K562 (cell line): ENCODE results near the gene GRWD1. TPM values are rescaled to one million over a fixed set of nuclear protein-coding genes. Genes with fewer than 3 reads are reported as not detected.

Source experiments
- ATAC-seq: fragments of 200-7000 bp; cut with Tn5 transposase; 3 replicates; pipeline ENCODE4 v1.9.1; 2020; ENCODE audit warnings: moderate library complexity
- BruUV-seq: library from RNA; stranded (reverse); fragments of 400-500 nt; replicated peaks from 2 replicates; lab custom pipeline; 2021; lab: Mats Ljungman, UMichigan
- CTCF ChIA-PET: fragments of 300-600 bp; formaldehyde crosslinking; extraction: SDS; loops from one replicate; lab custom pipeline; 2021; ENCODE audit warnings: low intra/inter-chr PET ratio; lab: Yijun Ruan, JAX
- POLR2A ChIA-PET: fragments of 300-600, 350-650 bp; sonication (Branson Sonifier 250); formaldehyde crosslinking; extraction: SDS; loops from one replicate; lab custom pipeline; 2021; ENCODE audit warnings: antibody characterized with exemption, inconsistent platforms; lab: Yijun Ruan, JAX
- DNase-seq, 4 experiments: peaks; one replicate each; pipeline versions ENCODE4 v3.0.0 to v3.0.0-alpha.2; 2011 to 2018; ENCODE audit warnings: low spot score in 3 of 4, mixed read lengths in 3 of 4; ENCODE audit errors: extremely low read depth in 1 of 4
- FAIRE-seq: peaks from 2 replicates; lab custom pipeline; 2011; peaks lifted over from hg19 to GRCh38; lab: Jason Lieb, UNC
- H2AFZ ChIP-seq: 2 replicates; pipeline ENCODE4 v1.6.0; 2011; ENCODE audit warnings: low read depth, low read length, control low read depth, inconsistent platforms
- H3K27ac ChIP-seq: fragments of 200-600 bp; 3 replicates; pipeline ENCODE4 v1.8.0; 2011; ENCODE audit warnings: low read depth, mild to moderate bottlenecking, control low read depth, inconsistent platforms, low read length, moderate library complexity, mixed read lengths; ENCODE audit errors: extremely low read depth
- H3K27me3 ChIP-seq, 2 experiments: fragments of 300-600 bp in 1 of 2; 2 replicates in 1 of 2; 3 replicates in 1 of 2; pipeline versions ENCODE4 v1.6.0 to v1.8.0; 2011; ENCODE audit warnings: inconsistent platforms in 2 of 2, low read length in 2 of 2, mild to moderate bottlenecking in 1 of 2, mixed read lengths in 1 of 2, moderate library complexity in 1 of 2; ENCODE audit not compliant: control insufficient read depth in 2 of 2, insufficient read depth in 2 of 2
- H3K36me3 ChIP-seq: fragments of 300-600 bp; 3 replicates; pipeline ENCODE4 v1.8.0; 2011; ENCODE audit warnings: mild to moderate bottlenecking, low read length, inconsistent platforms; ENCODE audit not compliant: control insufficient read depth, insufficient read depth
- H3K4me1 ChIP-seq, 2 experiments: fragments of 200-600 bp in 1 of 2; replicated peaks in 1 of 2; 2 replicates in 1 of 2; 3 replicates in 1 of 2; pipeline versions ENCODE4 v1.5.1 to v1.8.0; 2011; ENCODE audit warnings: inconsistent platforms in 2 of 2, low read length in 2 of 2, mild to moderate bottlenecking in 1 of 2, mixed read lengths in 1 of 2, moderate library complexity in 1 of 2; ENCODE audit not compliant: control insufficient read depth in 2 of 2, insufficient read depth in 2 of 2
- H3K4me2 ChIP-seq: 2 replicates; pipeline ENCODE4 v1.6.1; 2011; ENCODE audit warnings: low read length, control low read depth, inconsistent platforms, mixed read lengths; ENCODE audit not compliant: insufficient read depth
- H3K4me3 ChIP-seq: fragments of 200-600 bp; sonication (generic), shearing (Covaris generic); 2 replicates; pipeline ENCODE4 v1.5.1; 2016; ENCODE audit warnings: control low read depth, inconsistent platforms
- H3K79me2 ChIP-seq: fragments of 200-600 bp; 3 replicates; pipeline ENCODE4 v1.8.0; 2011; ENCODE audit warnings: low read length, inconsistent platforms; ENCODE audit not compliant: control insufficient read depth, insufficient read depth
- H3K9ac ChIP-seq, 2 experiments: 2 replicates each; pipeline versions ENCODE4 v1.6.0 to v1.6.1; 2011; ENCODE audit warnings: low read depth in 2 of 2, low read length in 2 of 2, control low read depth in 1 of 2, inconsistent platforms in 1 of 2, mild to moderate bottlenecking in 1 of 2, mixed read lengths in 1 of 2; ENCODE audit not compliant: insufficient read depth in 1 of 2
- H3K9me1 ChIP-seq: one replicate; pipeline ENCODE4 v1.6.0; 2011; ENCODE audit warnings: inconsistent platforms, mild to moderate bottlenecking, low read length, moderate library complexity; ENCODE audit not compliant: control insufficient read depth, insufficient read depth
- H3K9me3 ChIP-seq: replicated peaks from 2 replicates; pipeline ENCODE4 v1.5.1; 2011; ENCODE audit warnings: low read depth, low read length, inconsistent platforms; ENCODE audit not compliant: control insufficient read depth, insufficient read depth
- H4K20me1 ChIP-seq: replicated peaks from 2 replicates; pipeline ENCODE4 v1.6.1; 2011; ENCODE audit warnings: low read length, inconsistent platforms, mixed read lengths; ENCODE audit not compliant: control insufficient read depth, insufficient read depth
- HNRNPLL ChIP-seq: fragments of 200-400 bp; formaldehyde crosslinking; IDR thresholded peaks from 2 replicates; pipeline ENCODE4 v1.6.1; 2017; ENCODE audit warnings: low read length, low read depth, mild to moderate bottlenecking; ENCODE audit not compliant: poor library complexity, severe bottlenecking
- NUFIP1 ChIP-seq: fragments of 450-650 bp; IDR thresholded peaks from 2 replicates; pipeline ENCODE4 v1.6.1; 2018; ENCODE audit not compliant: partially characterized antibody
- SP1 ChIP-seq: sonication (generic); formaldehyde crosslinking; IDR thresholded peaks from 2 replicates; pipeline ENCODE4 v1.8.1; 2022; ENCODE audit warnings: mild to moderate bottlenecking, missing genetic modification reagents
- WGBS: fragments of 100-300 bp; shearing (Covaris generic); methylation state at CpG from one replicate; pipeline ENCODE4 v1.1.6; 2016; ENCODE audit warnings: low coverage, mixed read lengths; ENCODE audit not compliant: insufficient coverage; ENCODE audit errors: missing lambda C conversion rate; 5-methylcytosine and 5-hydroxymethylcytosine counted together
- in situ Hi-C: fragments of 300-500 bp; cut with MboI; formaldehyde crosslinking; loops from 4 replicates; pipeline ENCODE4 v1.15.0; 2018; ENCODE audit warnings: inconsistent platforms, mixed read lengths
- intact Hi-C: fragments of 100-400 bp; cut with micrococcal nuclease; formaldehyde crosslinking; loops from 2 replicates; pipeline ENCODE4 v1.14.2; 2022
- polyA plus RNA-seq, 8 experiments: library from polyadenylated mRNA; depleted of rRNA in 4 of 8; stranded (reverse) in 5 of 8; unstranded in 3 of 8; fragments of >200 nt; fragmentation: Nextera tagmentation in 2 of 8; fragmentation: Illumina TruSeq in 1 of 8; extraction: Ambion mirVana in 2 of 8; extraction: Trizol in 1 of 8; gene quantifications; 2 replicates each; pipeline versions ENCODE4 v1.2.1 to v1.2.3, GENCODE V29; 2011 to 2014; ENCODE audit warnings: inconsistent platforms in 1 of 8, missing spikeins in 1 of 8
- total RNA-seq, 7 experiments: library from RNA; depleted of rRNA in 6 of 7; stranded (reverse); fragments of >200 nt in 6 of 7; fragmentation: Illumina TruSeq in 2 of 7; extraction: Trizol in 2 of 7; gene quantifications; 2 replicates each; pipeline versions ENCODE4 v1.2.1 to v1.2.3, GENCODE V29; 2011 to 2021; ENCODE audit warnings: low replicate concordance in 1 of 7
- TF ChIP-seq, protein P1 (sequence below): sonication (generic); formaldehyde crosslinking; IDR thresholded peaks from 2 replicates; pipeline ENCODE4 v1.9.0; 2022; ENCODE audit warnings: mild to moderate bottlenecking, missing genetic modification reagents

The GRWD1 gene
- total and polyA plus RNA-seq, 9 of the 15 experiments (the other 6 are each of a cell fraction or from before 2014, with no cell fraction given) = 1.5 to 87.2 (median 24.5) TPM

DNA sequence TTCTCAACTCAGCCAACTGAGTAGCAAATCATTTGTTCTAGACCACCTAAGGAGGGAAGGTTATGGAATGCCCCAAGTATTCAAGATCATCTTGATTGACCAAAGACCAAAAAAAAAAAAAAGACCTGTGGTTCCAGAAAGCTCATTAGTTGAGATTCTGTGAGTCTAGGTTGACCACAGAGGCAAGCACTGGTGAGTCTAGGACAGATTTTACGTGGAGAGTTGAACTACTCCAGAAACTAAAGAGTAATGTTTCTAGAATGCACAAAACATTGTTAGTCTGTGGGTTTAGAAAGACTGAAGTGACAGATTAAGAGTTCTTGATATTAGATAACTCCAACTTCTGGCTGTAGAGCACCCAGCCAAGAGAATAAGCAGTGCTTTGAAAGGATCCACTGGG is 19.4 kb downstream of the GRWD1 start:
- Histone ChIP-seq H3K9ac (no peak overlapping the region), H3K4me3 (no peak overlapping the region), H3K9me3 (no peaks in the 10 kb centered on the region), H3K27ac (no peak overlapping the region), H3K36me3 (peaks cover 16% of the 10 kb centered on the region; the same call in 1 of the 3 replicates), H2AFZ (no peak overlapping the region), H3K4me1 (peaks cover 6 to 38% of the 10 kb centered on the region in 2 experiments; a peak in 4 of 5 replicates), H4K20me1 (peaks cover 5% of the 10 kb centered on the region; the same call in 1 of the 2 replicates), H3K79me2 (peaks cover 8% of the 10 kb centered on the region), H3K9me1 (no peaks in the 10 kb centered on the region), H3K27me3 (no peaks in the 10 kb centered on the region), H3K4me2 (no peak overlapping the region)
- intact Hi-C loops = no loop called here
- ATAC-seq = no peak
- ChIA-PET CTCF (no interaction called here), POLR2A (interaction anchor here (0.6 kb wide), 1 partner anchor 545 kb away, joined by 3 read pairs; no protein-coding TSS in a partner anchor)
- no TSS peak for BruUV-seq
- in situ Hi-C loops = no loop called here
- no peak for FAIRE-seq
- TF ChIP-seq, protein P1, sequence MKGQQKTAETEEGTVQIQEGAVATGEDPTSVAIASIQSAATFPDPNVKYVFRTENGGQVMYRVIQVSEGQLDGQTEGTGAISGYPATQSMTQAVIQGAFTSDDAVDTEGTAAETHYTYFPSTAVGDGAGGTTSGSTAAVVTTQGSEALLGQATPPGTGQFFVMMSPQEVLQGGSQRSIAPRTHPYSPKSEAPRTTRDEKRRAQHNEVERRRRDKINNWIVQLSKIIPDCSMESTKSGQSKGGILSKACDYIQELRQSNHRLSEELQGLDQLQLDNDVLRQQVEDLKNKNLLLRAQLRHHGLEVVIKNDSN = no peak
- TF ChIP-seq NUFIP1 (no peak), HNRNPLL (no peak), SP1 (CRISPR knock-in tag) (no peak)
- no peak for DNase-seq
- 11% methylated on average over 1 of the region's 1 CpG for WGBS
